GM18526 (cell line): Measurements from ENCODE around the gene CDKN1A.

Experiments
- POLR2A ChIP-seq: IDR thresholded peaks from 3 replicates; pipeline ENCODE4 v1.6.1; 2011; ENCODE audit not compliant: insufficient read length; ENCODE audit errors: extremely low read depth

CDKN1A gene

DNA sequence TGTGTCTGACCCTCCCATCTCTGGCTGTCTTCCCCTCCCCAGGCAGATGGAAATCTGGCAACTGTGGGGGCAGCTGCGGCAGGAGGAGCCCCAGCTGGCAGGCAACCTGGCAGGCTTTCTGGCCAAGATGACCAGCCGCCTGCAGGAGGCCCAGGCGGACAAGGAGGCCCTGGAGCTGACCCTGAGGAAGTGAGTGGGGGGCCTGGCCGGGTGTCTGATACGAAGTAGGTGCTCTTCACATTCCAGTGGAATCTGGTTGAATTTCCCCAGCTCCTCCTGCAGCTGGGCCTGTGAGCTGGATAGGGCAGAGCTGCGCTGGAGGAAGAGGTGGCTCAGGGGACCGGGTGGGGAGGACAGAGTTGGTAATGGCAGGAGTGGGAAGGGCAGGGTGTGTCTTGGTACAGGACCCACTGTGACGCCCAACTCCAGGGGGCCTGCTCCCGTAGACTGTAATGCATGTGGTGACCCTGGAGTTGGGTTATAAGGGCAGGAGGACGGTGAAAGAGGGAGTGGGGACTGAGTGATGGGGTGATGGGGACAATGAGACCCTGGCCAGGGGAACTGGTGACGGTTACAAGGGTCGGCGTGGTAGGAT lies 38.8 kb downstream of the CDKN1A start:
- no peak for TF ChIP-seq POLR2A

- TF ChIP-seq POLR2A = no peak
Observed at GRCh38 chr6:36717871-36718540, 39.5 kb downstream of the CDKN1A start.

DNA sequence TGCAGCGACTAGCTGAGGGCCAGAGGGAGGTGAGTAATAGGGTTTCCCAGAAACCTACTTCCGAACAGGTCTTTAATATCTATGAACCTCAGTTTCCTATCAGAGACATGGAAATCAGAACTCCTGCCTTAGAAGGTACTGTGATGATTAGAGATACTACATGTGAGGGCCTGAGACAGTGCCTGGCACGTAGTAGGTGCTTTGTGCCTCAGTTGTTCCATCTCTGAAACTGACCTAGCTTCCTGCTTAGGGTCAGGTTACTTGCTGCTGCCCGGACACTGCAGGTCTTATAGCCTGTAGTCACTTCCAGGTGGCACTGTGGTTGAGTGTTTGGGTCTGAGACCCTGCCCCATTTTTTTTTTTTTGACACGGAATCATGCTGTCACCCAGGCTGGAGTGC lies 40.0 kb downstream of the CDKN1A start:
- no peak for TF ChIP-seq POLR2A

DNA sequence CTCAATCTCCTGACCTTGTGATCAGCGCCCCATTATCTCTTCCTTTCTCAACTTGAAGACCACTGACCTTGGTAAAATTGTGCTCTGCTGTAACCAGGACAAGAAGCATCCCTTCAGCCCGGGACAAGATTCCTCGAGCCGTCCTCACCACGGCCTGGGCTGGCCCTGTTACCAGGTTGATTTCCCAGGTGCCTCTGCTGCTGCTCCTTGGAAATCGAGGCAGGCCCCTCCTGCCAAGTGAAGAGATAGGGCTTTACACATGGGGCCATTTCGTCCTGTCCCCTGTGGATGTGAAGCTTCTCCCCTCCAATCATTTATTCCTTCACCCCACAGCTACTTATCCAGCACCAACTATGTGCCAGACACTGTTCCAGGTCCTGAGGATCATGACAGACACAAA lies 40.6 kb downstream of the CDKN1A start:
- no peak for TF ChIP-seq POLR2A

DNA sequence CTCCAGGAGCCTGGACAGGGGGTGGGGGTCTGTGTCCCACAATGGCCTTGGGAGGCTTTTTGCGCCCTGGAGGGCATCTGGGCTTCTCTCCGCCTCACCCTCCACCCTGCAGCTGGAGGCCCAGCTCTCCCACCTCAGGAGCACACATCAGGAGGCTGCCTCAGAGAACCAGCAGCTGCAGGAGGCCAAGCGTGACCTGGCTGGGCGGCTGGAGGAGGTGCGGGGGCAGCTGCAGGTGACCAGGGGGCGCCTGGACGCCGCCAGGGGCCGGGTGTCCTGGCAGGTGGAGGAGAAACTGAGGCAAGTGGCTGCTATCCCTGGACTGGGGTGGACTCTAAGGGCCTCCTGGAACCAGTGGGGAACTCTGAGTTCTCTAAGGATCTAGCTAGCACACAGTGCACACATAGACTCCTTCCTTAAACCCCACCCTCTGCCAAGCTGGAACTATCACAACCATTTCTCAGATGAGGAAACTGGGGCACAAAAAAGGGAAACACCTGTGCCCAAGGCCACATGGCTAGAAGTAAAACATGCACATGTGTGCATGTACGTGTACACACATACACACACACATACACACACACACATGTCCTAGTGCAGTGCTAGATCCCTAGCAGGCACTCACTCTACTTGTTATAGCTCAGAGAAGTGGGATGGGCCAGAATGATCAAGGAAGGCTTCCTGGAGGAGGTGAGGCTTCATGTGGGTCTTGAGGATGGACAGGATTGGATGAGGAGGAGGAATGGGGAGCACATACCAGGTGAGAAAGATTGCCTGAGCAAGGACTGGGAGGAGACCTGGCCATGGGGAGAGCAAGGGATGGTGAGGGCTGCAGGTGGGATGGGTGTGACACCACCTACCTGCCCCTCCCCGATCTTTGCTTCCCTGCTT lies 42.0 kb downstream of the CDKN1A start:
- no peak for TF ChIP-seq POLR2A

- TF ChIP-seq POLR2A = no peak
Observed at GRCh38 chr6:36721369-36722140, 43.0 kb downstream of the CDKN1A start.

DNA sequence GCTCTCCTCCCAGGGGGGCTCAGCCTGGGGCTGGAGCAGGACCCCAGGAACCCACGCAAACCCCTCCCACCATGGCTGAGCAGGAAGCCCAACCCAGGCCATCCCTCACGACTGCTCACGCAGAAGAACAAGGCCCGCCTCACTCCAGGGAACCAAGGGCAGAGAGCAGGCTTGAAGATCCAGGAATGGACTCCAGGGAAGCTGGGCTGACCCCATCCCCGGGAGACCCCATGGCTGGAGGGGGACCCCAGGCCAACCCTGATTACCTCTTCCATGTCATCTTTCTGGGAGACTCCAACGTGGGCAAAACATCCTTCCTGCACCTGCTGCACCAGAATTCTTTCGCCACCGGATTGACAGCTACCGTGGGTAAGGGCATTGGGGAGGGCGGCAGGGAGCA lies 43.9 kb downstream of the CDKN1A start:
- no peak for TF ChIP-seq POLR2A

- no peak for TF ChIP-seq POLR2A
Observed at GRCh38 chr6:36722879-36723278, 44.4 kb downstream of the CDKN1A start.

GRCh38 chr6:36724514-36725390 lies 46.2 kb downstream of the CDKN1A start:
- TF ChIP-seq POLR2A = no peak

- TF ChIP-seq POLR2A = no peak
Observed at GRCh38 chr6:36725581-36725980, 47.1 kb downstream of the CDKN1A start.

DNA sequence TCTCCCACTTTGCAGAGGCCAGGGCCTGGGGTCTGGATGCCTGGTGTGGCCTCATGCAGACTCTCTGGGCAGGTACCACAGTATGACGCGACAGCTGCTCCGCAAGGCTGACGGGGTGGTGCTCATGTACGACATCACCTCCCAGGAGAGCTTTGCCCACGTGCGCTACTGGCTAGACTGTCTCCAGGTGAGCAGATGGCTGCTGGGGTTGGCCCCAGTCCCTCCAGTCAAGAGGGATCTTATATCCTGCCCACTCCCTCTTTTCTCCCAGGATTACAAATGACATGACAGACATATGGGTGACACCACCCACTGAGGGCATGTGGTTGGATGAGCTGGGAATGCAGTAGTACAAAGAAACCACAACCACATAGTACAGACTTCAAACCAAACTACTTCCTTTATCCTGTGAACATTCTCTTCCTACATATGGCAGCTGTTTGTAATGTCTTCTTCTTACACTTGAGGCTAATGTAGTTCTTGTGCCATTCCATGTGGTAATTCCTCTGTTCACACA lies 49.0 kb downstream of the CDKN1A start:
- no peak for TF ChIP-seq POLR2A

DNA sequence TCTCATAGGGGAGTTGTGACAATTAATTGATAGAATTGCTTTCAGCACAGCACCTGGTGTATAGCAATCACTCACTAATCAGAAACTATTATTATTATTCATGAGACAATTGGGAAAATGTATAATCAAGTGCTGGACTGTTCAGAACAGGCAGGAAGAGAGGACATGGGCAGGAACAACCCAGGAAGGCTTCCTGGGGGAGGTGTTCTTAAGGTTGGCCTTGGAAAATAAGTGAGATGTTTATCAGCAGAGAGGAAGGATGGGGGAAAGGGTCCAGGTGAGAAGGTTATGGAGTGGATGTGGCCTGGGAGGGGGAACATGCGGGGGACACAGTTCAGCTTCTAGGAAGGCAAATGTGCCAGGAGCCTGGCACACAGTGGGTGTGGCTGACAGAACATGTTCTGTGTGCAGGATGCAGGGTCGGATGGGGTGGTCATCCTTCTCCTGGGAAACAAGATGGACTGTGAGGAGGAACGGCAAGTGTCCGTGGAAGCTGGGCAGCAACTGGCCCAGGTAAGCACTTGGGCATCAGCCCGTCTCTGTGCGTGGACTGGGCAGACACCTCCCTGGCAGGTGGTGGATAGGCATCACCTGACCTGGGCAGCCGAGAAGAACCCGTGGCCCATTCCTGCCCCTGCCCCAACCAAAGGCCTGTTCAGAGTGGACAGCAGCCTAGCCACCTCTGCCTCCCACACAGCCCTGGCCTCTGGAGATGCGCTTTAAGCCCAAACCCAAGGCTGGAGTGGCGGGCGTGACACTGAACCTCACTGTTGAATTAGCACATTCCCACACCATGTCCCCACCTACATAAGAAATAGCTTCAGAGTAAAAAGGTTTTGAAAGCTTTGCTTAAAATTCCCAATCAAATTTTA lies 50.0 kb downstream of the CDKN1A start:
- no peak for TF ChIP-seq POLR2A

GRCh38 chr6:36729161-36729524 lies 50.6 kb downstream of the CDKN1A start:
- no peak for TF ChIP-seq POLR2A
